B cell (primary cell): ENCODE data around the gene THSD7B.

Experiments used
- CTCF ChIP-seq: fragments of 200-600 bp; IDR thresholded peaks from one replicate; pipeline ENCODE4 v1.8.0; 2022; ENCODE audit warnings: antibody characterized with exemption, mild to moderate bottlenecking
- EZH2 ChIP-seq: IDR thresholded peaks from 2 replicates; pipeline ENCODE4 v1.6.1; 2012; ENCODE audit warnings: borderline replicate concordance, low read depth, mild to moderate bottlenecking, moderate library complexity, low read length; ENCODE audit not compliant: insufficient read depth, poor library complexity, severe bottlenecking

- TF ChIP-seq CTCF (no peak), EZH2 (no peak)
Measured at GRCh38 chr2:137715731-137716191, 950.4 kb downstream of the THSD7B start.
